ENCODE data around the gene ADAMTS14.
"Not testable (repeated sequence)": the region's sequence is repeated elsewhere in the genome, so short reads cannot be mapped to it uniquely, and the experiment has no call there.

The ADAMTS14 gene

DNA sequence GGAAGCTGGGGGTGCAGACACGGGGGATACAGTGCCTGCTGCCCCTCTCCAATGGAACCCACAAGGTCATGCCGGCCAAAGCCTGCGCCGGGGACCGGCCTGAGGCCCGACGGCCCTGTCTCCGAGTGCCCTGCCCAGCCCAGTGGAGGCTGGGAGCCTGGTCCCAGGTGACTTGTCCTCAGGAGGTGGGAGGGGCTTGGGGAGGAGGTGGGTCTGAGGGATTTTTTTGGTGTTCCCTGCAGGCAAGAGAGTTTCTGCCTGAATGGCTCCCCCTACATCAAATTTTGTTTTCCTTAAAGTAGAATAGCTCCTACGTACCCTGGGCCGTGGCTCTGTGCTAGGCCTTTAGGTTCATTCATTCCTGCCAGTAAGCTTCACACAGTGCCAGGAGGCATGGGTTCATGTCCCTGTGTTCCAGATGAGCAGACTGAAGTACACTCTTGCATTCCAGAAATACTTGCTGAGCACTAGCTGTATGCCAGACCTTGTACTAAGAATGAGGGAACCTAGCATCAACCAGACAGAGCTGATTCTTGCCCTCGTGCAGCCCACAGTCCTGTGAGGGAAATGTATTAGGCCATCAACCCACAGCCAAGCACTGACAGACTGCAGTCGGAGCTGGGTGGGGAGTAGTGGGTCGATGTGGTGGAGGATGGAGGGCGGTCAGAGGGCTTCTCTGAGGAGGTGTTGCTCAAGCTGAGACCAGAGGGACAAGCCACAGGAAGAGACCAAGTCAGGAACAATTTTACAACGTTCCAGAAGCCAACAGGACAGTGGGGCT is 81.7 kb downstream of the ADAMTS14 start:
- DNase-seq: no peak

- DNase-seq: no peak
Observed at GRCh38 chr10:70756700-70757360, 84.5 kb downstream of the ADAMTS14 start.

- no peak for DNase-seq
Observed at GRCh38 chr10:70757856-70758255, 85.5 kb downstream of the ADAMTS14 start.

DNA sequence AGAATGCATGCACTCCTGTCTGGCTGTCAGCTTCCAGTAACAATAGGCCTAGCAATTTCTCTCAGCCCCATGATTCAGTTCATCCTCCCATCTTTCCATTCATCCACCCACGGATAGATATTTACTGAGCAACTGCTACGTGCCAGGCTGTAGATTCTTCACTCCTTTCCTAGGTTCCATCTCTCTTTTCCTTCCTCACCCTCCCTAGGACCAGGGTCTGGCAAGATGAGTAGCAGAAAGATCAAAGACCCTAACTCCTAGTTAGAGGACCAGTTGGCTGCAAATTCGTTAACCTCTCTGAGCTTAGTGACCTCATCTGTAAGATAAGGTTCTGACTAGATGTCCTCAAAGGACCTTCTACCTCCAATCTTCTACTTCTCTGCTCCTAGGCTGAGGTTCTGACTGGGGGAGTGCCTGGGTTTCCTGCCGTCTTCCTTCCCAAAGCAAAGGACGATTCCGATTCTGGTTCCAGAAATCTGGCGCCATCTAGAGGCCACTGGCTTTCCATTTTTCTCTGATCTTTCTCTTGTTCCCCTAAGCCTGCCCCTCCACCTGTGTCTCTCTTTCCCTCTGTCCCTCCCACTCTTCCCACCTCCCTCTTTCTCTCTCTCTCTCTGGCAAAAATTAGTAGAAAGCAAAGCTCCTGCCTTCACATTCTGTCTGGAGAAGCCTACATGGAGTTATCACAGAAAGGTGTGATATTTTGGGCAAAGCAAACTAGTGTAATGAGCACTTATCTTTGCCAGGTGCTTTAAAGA is 86.6 kb downstream of the ADAMTS14 start:
- peak; percentile 52 for DNase-seq

DNA sequence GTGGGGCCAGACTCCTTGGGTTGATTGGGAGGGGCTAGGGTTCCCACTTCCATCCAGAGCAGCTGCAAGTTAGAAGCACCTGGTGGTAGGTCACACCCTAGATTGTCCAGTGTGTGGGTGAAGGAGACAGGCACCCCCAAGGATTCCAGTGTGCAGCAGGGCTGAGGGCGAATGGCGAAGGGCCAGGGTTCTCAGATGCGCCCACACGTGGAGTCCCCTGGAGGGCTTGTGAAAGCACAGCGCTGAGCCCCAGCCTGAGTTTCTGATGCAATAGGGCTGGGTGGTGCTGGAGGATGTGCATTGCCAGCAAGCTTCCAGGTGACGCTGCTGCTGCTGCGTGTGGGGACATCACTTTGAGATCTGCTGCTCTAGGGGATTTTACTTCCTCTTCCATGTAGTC is 87.5 kb downstream of the ADAMTS14 start:
- no peak for DNase-seq

DNA sequence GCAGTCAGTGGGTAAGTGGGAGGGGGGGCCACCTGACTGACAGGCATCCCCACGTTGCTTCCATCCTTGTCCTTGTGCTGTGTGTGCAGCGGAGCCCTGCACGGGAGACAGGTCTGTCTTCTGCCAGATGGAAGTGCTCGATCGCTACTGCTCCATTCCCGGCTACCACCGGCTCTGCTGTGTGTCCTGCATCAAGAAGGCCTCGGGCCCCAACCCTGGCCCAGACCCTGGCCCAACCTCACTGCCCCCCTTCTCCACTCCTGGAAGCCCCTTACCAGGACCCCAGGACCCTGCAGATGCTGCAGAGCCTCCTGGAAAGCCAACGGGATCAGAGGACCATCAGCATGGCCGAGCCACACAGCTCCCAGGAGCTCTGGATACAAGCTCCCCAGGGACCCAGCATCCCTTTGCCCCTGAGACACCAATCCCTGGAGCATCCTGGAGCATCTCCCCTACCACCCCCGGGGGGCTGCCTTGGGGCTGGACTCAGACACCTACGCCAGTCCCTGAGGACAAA is 88.0 kb downstream of the ADAMTS14 start:
- DNase-seq: no peak

GRCh38 chr10:70761031-70761601 is 88.8 kb downstream of the ADAMTS14 start:
- no peak for DNase-seq

- DNase-seq: no peak
Observed at GRCh38 chr10:70761727-70762350, 89.5 kb downstream of the ADAMTS14 start.

- DNase-seq: no peak
Observed at GRCh38 chr10:70762441-70763175, 90.3 kb downstream of the ADAMTS14 start.

DNA sequence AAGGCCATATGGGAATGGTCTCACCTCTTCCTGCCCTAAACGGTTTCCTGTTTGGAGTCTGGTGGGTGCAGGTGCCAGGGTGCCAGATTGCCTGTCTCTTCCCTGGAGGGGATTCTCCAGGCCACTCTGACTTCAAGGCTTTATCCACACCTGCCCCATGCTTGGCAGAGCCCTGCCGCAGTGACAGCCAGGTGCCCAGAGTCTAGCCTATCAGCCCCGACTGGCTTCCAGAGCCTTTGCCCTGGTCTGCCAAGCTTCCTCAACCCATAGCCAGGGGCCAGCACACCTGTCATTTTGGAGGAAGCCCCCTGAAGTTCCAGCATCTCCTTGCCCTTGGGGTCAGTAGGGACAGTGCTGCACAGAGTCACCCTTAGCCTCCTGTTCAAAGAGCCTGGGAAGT is 91.3 kb downstream of the ADAMTS14 start:
- no peak for DNase-seq

DNA sequence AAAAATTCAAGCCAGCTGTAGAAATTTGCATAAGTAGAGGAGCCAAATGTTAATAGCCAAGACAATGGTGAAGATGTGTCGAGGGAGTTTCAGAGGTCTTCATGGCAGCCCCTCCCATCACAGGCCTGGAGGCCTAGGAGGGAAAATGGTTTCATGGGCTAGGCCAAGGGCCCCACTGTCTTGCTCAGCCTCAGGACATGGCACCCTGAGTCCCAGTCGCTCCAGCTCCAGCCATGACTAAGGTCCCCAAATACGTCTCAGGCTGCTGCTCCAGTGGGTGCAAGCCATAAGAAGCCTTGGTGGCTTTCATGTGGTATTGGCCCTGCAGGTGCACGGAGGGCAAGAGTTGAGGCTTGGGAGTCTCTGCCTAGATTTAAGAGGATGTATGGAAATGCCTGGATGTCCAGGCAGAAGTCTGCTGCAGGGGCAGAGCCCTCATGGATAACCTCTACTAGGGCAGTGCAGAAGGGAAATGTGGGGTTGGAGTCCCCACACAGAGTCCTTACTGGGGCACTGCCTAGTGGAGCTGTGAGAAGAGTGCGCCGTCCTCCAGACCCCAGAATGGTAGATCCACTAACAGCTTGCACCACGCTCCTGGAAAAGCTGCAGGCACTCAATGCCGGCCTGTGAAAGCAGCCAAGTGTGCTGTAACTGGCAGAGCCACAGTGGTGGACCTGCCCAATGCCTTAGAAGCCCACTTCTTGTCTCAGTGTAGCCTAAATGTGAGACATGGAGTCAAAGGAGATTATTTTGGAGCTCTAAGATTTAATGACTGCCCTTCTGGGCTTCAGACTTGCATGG is 93.7 kb downstream of the ADAMTS14 start:
- no peak for DNase-seq

DNA sequence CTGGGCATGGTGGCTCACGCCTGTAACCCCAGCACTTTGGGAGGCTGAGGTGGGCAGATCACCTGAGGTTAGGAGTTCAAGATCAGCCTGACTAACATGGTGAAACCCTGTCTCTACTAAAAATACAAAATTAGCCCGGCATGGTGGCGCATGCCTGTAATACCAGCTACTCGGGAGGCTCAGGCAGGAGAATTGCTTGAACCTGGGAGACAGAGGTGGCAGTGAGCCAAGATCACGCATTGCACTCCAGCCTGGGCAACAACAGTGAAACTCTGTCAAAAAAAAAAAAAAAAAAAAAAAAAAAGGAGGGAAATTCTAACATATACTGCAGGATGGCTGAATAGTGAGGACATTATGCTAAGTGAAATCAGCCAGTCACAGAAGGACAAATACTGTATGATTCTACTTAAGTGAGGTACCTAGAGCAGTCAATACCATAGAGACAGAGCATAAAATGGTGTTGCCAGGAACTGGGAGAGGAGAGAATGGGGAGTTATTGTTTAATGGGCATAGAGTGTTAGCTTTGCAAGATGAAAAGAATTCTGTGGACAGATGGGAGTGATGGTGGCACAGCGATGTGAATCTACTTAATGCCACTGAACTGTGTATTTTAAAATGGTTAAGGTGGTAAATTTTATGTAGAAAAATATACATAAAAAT is 95.8 kb downstream of the ADAMTS14 start:
- DNase-seq: not testable (repeated sequence)

DNA sequence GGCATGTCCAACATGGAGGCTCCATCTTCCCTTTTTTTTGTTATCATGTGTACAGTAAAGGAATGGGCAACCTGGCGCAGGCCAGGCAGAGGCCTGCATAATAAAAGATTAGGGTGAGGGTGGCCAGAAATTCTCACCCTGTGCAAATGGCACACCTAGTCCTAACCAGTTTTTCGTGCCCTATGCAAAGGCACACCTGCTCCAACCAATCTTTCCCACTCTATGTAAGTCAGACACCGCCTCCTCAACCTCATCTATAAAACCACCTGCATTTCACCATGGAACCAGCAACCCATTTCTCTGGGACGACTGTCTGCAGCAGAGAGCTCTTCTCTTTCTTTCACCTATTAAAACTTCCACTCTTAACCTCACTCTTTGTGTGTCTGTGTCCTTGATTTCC is 96.8 kb downstream of the ADAMTS14 start:
- no peak for DNase-seq

DNA sequence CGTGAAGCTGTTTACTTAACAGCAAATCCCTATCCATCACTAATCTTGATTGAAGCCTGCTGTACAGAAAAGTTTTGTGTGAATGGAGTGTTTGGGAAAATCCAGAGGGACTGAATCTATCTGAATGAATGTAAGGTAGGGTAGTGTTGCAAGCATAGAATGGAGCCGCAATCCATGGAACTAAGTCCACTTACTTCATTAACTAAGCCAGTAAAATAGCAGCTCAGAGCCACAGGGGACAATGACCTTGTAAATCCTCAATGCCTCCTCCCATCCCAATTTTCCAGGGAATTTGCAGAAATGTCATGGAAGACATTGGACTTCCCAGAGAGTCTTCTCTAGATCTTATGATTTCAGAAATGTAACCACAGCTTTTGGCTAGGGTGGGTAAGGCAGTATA is 97.7 kb downstream of the ADAMTS14 start:
- no peak for DNase-seq

- DNase-seq: not testable (repeated sequence)
Observed at GRCh38 chr10:70770516-70770915, 98.2 kb downstream of the ADAMTS14 start.

GRCh38 chr10:70771311-70772194 is 99.2 kb downstream of the ADAMTS14 start:
- DNase-seq: no peak

GRCh38 chr10:70772627-70773026 is 100.3 kb downstream of the ADAMTS14 start:
- no peak for DNase-seq

DNA sequence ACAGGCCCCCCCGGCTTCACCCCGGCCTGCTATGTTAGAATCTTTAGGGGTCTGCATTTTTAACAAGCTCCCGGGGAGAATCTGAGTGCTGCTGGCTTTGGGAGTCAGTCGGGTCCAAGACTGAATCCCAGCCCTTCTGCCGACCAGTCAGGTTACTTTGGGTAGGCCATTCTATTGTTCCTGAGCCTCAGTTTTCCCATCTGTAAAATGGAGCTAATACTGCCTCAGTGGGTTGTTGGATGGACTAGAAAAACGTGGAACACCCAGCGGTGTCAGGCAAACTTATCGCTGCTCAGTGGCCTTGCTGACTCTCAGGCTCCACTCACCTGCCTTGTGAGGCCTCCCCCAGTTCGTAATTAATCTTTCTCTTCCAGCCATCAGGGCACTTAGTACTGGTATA is 101.2 kb downstream of the ADAMTS14 start:
- no peak for DNase-seq
